ENCODE measurements around the gene CFAP45. TPM values are rescaled to one million over a fixed set of nuclear protein-coding genes. Genes with fewer than 3 reads are reported as not detected.

The CFAP45 gene
- total RNA-seq, 1 experiment from 2014 or later = 3.6 TPM

DNA sequence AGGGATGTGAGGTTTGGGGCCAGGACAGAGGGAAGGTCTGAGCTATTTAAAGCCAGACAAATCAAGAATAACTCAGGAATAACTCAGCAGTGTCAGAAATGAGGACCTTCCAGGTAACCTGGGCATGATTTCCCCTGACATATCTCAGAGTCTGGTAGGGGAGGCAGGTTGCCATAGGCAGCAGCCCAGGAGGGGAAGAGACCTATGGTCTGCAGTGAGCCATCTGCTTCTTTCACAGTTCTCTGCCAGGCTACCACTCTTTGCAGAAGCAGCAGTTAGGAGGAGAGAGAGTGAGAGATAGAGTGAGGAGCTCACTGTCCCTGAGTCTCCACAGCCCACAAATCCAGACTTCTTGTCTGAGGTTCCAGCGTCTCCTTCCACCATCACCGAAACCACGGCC is 31.2 kb downstream of the CFAP45 start:
- Histone ChIP-seq H3K36me3 (ENCODE audit: insufficient read depth, low read length, poor library complexity, severe bottlenecking) (no peaks in the 10 kb centered on the region), H3K27me3 (replicated peaks; ENCODE audit: insufficient read depth, low read depth, low read length, poor library complexity) (no peaks in the 10 kb centered on the region), H3K4me1 (ENCODE audit: insufficient read depth, low read length, poor library complexity, severe bottlenecking) (peaks cover 8% of the 10 kb centered on the region), H3K27ac (ENCODE audit: low read depth, low read length, poor library complexity, severe bottlenecking) (no peak overlapping the region), H3K4me3 (ENCODE audit: low read depth, low read length, poor library complexity, severe bottlenecking) (no peak overlapping the region), H3K9me3 (ENCODE audit: low read depth, low read length, poor library complexity, severe bottlenecking) (no peaks in the 10 kb centered on the region)
- no peak for DNase-seq (ENCODE audit: low spot score)
- BruUV-seq (replicated peaks) = no TSS peak
- TF ChIP-seq, protein P1, sequence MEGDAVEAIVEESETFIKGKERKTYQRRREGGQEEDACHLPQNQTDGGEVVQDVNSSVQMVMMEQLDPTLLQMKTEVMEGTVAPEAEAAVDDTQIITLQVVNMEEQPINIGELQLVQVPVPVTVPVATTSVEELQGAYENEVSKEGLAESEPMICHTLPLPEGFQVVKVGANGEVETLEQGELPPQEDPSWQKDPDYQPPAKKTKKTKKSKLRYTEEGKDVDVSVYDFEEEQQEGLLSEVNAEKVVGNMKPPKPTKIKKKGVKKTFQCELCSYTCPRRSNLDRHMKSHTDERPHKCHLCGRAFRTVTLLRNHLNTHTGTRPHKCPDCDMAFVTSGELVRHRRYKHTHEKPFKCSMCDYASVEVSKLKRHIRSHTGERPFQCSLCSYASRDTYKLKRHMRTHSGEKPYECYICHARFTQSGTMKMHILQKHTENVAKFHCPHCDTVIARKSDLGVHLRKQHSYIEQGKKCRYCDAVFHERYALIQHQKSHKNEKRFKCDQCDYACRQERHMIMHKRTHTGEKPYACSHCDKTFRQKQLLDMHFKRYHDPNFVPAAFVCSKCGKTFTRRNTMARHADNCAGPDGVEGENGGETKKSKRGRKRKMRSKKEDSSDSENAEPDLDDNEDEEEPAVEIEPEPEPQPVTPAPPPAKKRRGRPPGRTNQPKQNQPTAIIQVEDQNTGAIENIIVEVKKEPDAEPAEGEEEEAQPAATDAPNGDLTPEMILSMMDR (conservative IDR thresholded peaks at IDR 0.05; ENCODE audit: low read depth, low read length) = no peak
- TF ChIP-seq EZH2 (IDR thresholded peaks at IDR 0.05; ENCODE audit: borderline replicate concordance, low read depth, low read length, poor library complexity, severe bottlenecking) = no peak
- POLR2A ChIA-PET (ENCODE audit: low non-redundant PET) = no interaction called here
- CTCF ChIA-PET = no interaction called here
- intact Hi-C loops (cut with micrococcal nuclease; ENCODE audit: unreplicated experiment) = no loop called here

DNA sequence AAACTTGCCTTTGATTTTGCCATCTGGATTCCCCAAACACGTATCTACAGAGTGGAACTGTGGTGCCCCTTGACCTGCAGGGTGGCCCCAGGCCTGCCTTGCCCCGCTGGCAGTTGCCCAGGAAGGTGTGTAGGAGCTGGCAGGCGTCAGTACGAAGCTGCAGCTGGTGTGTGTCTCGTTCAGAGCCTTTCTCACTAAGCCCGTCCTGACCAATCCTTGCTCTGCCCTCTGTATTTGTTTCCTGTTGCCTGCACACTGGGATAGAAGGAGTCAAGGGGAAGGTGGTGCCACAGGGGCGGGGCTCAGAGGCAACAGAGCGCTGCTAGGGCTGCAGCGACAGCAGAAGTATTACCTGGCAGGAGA is 32.3 kb downstream of the CFAP45 start:
- Histone ChIP-seq H3K27me3 (replicated peaks; ENCODE audit: insufficient read depth, low read depth, low read length, poor library complexity) (no peaks in the 10 kb centered on the region), H3K4me3 (ENCODE audit: low read depth, low read length, poor library complexity, severe bottlenecking) (no peak overlapping the region), H3K27ac (ENCODE audit: low read depth, low read length, poor library complexity, severe bottlenecking) (no peak overlapping the region), H3K36me3 (ENCODE audit: insufficient read depth, low read length, poor library complexity, severe bottlenecking) (no peaks in the 10 kb centered on the region), H3K9me3 (ENCODE audit: low read depth, low read length, poor library complexity, severe bottlenecking) (no peaks in the 10 kb centered on the region), H3K4me1 (ENCODE audit: insufficient read depth, low read length, poor library complexity, severe bottlenecking) (peaks cover 5% of the 10 kb centered on the region)
- TF ChIP-seq, protein P1 (conservative IDR thresholded peaks at IDR 0.05; ENCODE audit: low read depth, low read length) = no peak
- no peak for TF ChIP-seq EZH2 (IDR thresholded peaks at IDR 0.05; ENCODE audit: borderline replicate concordance, low read depth, low read length, poor library complexity, severe bottlenecking)
- ChIA-PET CTCF (no interaction called here), POLR2A (ENCODE audit: low non-redundant PET) (no interaction called here)
- no TSS peak for BruUV-seq (replicated peaks)
- DNase-seq (ENCODE audit: low spot score) = no peak
- intact Hi-C loops (cut with micrococcal nuclease; ENCODE audit: unreplicated experiment) = no loop called here

DNA sequence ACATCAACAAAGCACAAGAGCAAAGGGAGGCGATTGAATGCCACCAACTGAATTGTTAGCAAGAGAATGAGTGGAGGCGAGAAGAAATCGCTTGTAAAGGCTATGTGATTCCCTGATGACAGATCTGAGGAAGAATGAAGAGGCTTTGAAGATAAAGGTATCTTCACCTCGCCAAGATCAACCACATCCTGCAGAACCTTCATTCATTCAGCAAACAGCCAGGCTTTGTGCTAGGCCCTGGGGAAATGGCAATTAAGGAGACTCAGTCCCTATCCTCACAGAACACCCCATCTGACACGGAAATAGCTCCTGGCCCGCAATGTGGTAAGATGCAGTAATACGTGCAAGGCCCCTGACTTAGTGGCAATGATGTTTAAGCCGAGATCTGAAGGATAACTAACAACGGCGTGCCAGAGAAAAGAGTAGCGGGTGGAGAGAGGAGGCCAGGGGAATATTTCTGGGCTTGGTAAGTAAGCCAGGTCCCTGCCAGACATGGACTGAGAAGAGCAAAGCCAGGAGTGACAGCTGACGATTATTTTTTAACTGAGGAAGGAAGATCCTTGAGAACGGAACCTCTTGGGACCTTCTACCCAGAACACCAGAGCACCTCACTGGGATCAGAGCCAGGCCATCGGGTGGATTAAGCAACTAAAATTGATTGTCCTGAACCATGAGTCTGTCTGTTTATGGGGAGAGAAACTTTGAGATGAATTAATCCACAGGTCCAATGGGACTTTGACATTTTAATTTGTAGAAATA is 32.9 kb downstream of the CFAP45 start:
- CTCF ChIA-PET = no interaction called here
- BruUV-seq (replicated peaks) = no TSS peak
- POLR2A ChIA-PET (ENCODE audit: low non-redundant PET) = no interaction called here

More for the DNA sequence above, 32.9 kb downstream of the CFAP45 start:
- H3K9me3 ChIP-seq (ENCODE audit: low read depth, low read length, poor library complexity, severe bottlenecking) = no peaks in the 10 kb centered on the region
- no peaks in the 10 kb centered on the region for H3K27me3 ChIP-seq (replicated peaks; ENCODE audit: insufficient read depth, low read depth, low read length, poor library complexity)
- no peak for DNase-seq (ENCODE audit: low spot score)
- intact Hi-C loops (cut with micrococcal nuclease; ENCODE audit: unreplicated experiment) = no loop called here
- H3K4me1 ChIP-seq (ENCODE audit: insufficient read depth, low read length, poor library complexity, severe bottlenecking) = peaks cover 5% of the 10 kb centered on the region
- no peak overlapping the region for H3K4me3 ChIP-seq (ENCODE audit: low read depth, low read length, poor library complexity, severe bottlenecking)
- no peaks in the 10 kb centered on the region for H3K36me3 ChIP-seq (ENCODE audit: insufficient read depth, low read length, poor library complexity, severe bottlenecking)
- no peak for TF ChIP-seq EZH2 (IDR thresholded peaks at IDR 0.05; ENCODE audit: borderline replicate concordance, low read depth, low read length, poor library complexity, severe bottlenecking)
- TF ChIP-seq, protein P1 (conservative IDR thresholded peaks at IDR 0.05; ENCODE audit: low read depth, low read length) = no peak
- no peak overlapping the region for H3K27ac ChIP-seq (ENCODE audit: low read depth, low read length, poor library complexity, severe bottlenecking)
